LNCAP (cell line): ENCODE measurements around the gene EPS8L2.
A peak's percentile ranks its signal among the peaks of the same experiment; 100 is the strongest.

Experiments
- TF ChIP-seq, protein P1 (sequence below): fragments of 450-650 bp; IDR thresholded peaks from 2 replicates; pipeline ENCODE4 v1.5.1; 2017; ENCODE audit warnings: mild to moderate bottlenecking

The EPS8L2 gene

GRCh38 chr11:721741-722345 lies 15.8 kb downstream of the EPS8L2 start:
- TF ChIP-seq, protein P1, sequence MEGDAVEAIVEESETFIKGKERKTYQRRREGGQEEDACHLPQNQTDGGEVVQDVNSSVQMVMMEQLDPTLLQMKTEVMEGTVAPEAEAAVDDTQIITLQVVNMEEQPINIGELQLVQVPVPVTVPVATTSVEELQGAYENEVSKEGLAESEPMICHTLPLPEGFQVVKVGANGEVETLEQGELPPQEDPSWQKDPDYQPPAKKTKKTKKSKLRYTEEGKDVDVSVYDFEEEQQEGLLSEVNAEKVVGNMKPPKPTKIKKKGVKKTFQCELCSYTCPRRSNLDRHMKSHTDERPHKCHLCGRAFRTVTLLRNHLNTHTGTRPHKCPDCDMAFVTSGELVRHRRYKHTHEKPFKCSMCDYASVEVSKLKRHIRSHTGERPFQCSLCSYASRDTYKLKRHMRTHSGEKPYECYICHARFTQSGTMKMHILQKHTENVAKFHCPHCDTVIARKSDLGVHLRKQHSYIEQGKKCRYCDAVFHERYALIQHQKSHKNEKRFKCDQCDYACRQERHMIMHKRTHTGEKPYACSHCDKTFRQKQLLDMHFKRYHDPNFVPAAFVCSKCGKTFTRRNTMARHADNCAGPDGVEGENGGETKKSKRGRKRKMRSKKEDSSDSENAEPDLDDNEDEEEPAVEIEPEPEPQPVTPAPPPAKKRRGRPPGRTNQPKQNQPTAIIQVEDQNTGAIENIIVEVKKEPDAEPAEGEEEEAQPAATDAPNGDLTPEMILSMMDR, result no peak

DNA sequence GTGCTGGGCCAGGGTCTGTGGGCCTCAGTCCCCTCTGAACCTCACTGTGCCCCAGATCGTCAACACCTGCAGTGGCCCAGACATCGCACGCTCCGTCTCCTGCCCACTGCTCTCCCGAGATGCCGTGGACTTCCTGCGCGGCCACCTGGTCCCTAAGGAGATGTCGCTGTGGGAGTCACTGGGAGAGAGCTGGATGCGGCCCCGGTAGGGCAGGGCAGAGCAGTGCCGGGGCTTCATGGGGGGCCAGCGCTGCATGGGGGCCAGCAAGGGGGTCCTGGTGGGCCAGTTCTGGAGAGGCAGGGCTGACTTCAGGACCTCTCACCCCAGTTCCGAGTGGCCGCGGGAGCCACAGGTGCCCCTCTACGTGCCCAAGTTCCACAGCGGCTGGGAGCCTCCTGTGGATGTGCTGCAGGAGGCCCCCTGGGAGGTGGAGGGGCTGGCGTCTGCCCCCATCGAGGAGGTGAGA lies 16.3 kb downstream of the EPS8L2 start:
- TF ChIP-seq, protein P1, result no peak

- TF ChIP-seq, protein P1, result peak; percentile 57
Observed at GRCh38 chr11:723120-723883, 17.3 kb downstream of the EPS8L2 start.

GRCh38 chr11:724049-724777 lies 18.2 kb downstream of the EPS8L2 start:
- TF ChIP-seq, protein P1, result no peak

GRCh38 chr11:724778-725386 lies 18.9 kb downstream of the EPS8L2 start:
- TF ChIP-seq, protein P1, result no peak

DNA sequence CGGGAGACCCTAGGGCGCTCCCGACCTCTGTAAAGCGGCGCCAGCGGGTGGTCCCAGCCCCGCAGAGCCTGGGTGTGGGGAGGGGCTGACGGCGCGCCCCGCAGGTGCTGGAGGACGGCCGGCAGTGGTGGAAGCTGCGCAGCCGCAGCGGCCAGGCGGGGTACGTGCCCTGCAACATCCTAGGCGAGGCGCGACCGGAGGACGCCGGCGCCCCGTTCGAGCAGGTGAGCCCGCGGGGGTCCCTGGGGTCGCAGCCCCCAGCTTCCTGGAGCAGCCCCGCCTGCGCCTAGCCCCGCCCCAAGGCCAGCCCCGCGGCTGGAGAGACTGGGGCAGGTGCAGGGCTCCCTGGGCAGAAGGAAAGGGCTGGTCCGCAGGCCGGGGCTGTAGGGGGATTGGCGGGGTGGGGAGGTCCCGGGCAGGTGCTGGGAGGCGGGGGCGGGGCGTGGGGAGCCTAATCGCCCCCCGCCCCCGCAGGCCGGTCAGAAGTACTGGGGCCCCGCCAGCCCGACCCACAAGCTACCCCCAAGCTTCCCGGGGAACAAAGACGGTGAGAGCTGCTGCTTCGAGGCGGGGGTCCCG lies 19.7 kb downstream of the EPS8L2 start:
- TF ChIP-seq, protein P1, result no peak
